Frontal cortex (tissue), 4 donors: Measurements from ENCODE around the gene INTS6. TPM values are rescaled to one million over a fixed set of nuclear protein-coding genes. Genes with fewer than 3 reads are reported as not detected.
"Not testable (repeated sequence)": the region's sequence is repeated elsewhere in the genome, so short reads cannot be mapped to it uniquely, and the experiment has no call there.

Experiments
- DNase-seq, 2 donors: peaks; one replicate each; pipeline ENCODE4 v3.0.0; 2012; ENCODE audit warnings: low spot score in 2 of 2
- FAIRE-seq: peaks from 2 replicates; lab custom pipeline; 2012; peaks lifted over from hg19 to GRCh38; lab: Jason Lieb, UNC
- total RNA-seq: library from RNA; depleted of rRNA; stranded (reverse); fragments of >200 nt; gene quantifications from one replicate; pipeline ENCODE4 v1.2.3, GENCODE V29; 2014
- donor health status: control.
- donor health status: control.
- donor health status: control.

INTS6 gene
- total RNA-seq, 1 donor from 2014 or later, result 39.9 TPM

- FAIRE-seq (no peak), DNase-seq (no peak)
Observed at GRCh38 chr13:51419001-51419636, 33.7 kb downstream of the INTS6 start.

- no peak for DNase-seq
- FAIRE-seq, result no peak
Observed at GRCh38 chr13:51417716-51418115, 35.1 kb downstream of the INTS6 start.

GRCh38 chr13:51416107-51416506, 36.7 kb downstream of the INTS6 start:
- DNase-seq (no peak), FAIRE-seq (no peak)

- not testable (repeated sequence) for FAIRE-seq, DNase-seq
Observed at GRCh38 chr13:51415339-51415738, 37.5 kb downstream of the INTS6 start.

GRCh38 chr13:51412431-51412830, 40.4 kb downstream of the INTS6 start:
- FAIRE-seq (no peak), DNase-seq (no peak)

- FAIRE-seq, result no peak
- DNase-seq, result no peak
Observed at GRCh38 chr13:51405176-51405575, 47.7 kb downstream of the INTS6 start.

GRCh38 chr13:51397262-51397941, 55.4 kb downstream of the INTS6 start:
- FAIRE-seq, result no peak
- DNase-seq, result peak in 1 of 2 donors; percentile 6

GRCh38 chr13:51396352-51396751, 56.5 kb downstream of the INTS6 start:
- FAIRE-seq (no peak), DNase-seq (no peak)

GRCh38 chr13:51394724-51395123, 58.1 kb downstream of the INTS6 start:
- FAIRE-seq (no peak), DNase-seq (no peak)

- FAIRE-seq (no peak), DNase-seq (no peak)
Observed at GRCh38 chr13:51385114-51385513, 67.7 kb downstream of the INTS6 start.

- FAIRE-seq (no peak), DNase-seq (no peak)
Observed at GRCh38 chr13:51380269-51380668, 72.6 kb downstream of the INTS6 start.

- DNase-seq (no peak), FAIRE-seq (no peak)
Observed at GRCh38 chr13:51373451-51373850, 79.4 kb downstream of the INTS6 start.

- DNase-seq (no peak), FAIRE-seq (no peak)
Observed at GRCh38 chr13:51371768-51372399, 81.0 kb downstream of the INTS6 start.

- FAIRE-seq (no peak), DNase-seq (no peak)
Observed at GRCh38 chr13:51370811-51371210, 82.0 kb downstream of the INTS6 start.

- FAIRE-seq (no peak), DNase-seq (no peak)
Observed at GRCh38 chr13:51370116-51370515, 82.7 kb downstream of the INTS6 start.

- FAIRE-seq, result no peak
Observed at GRCh38 chr13:51364404-51365008, 88.3 kb downstream of the INTS6 start.

GRCh38 chr13:51363625-51364024, 89.2 kb downstream of the INTS6 start:
- DNase-seq (no peak), FAIRE-seq (no peak)

More at GRCh38 chr13:51364404-51365008, 88.3 kb downstream of the INTS6 start:
- no peak for DNase-seq

- DNase-seq (no peak), FAIRE-seq (no peak)
Observed at GRCh38 chr13:51361106-51361505, 91.7 kb downstream of the INTS6 start.

- DNase-seq (no peak), FAIRE-seq (no peak)
Observed at GRCh38 chr13:51360489-51360888, 92.3 kb downstream of the INTS6 start.

GRCh38 chr13:51359352-51359751, 93.5 kb downstream of the INTS6 start:
- FAIRE-seq (no peak), DNase-seq (no peak)
